Upper lobe of right lung (tissue), 1 donor: ENCODE results near the gene CPNE8. TPM values are rescaled to one million over a fixed set of nuclear protein-coding genes. Genes with fewer than 3 reads are reported as not detected.

Experiments used
- ATAC-seq: fragments of 200-7000 bp; cut with Tn5 transposase; one replicate; pipeline ENCODE4 v1.9.1; 2020; ENCODE audit warnings: mild to moderate bottlenecking, moderate library complexity
- DNase-seq: peaks from one replicate; pipeline ENCODE4 v3.0.0-alpha.2; 2020
- H3K27ac ChIP-seq: fragments of 200-600 bp; one replicate; pipeline ENCODE4 v1.8.0; 2022
- H3K27me3 ChIP-seq: fragments of 200-600 bp; one replicate; pipeline ENCODE4 v1.8.0; 2022; ENCODE audit warnings: mild to moderate bottlenecking
- H3K36me3 ChIP-seq: fragments of 200-600 bp; one replicate; pipeline ENCODE4 v1.8.0; 2022
- H3K4me1 ChIP-seq: fragments of 200-600 bp; one replicate; pipeline ENCODE4 v1.8.0; 2022
- H3K4me3 ChIP-seq: fragments of 200-600 bp; one replicate; pipeline ENCODE4 v1.8.0; 2022; ENCODE audit warnings: mild to moderate bottlenecking
- H3K9me3 ChIP-seq: fragments of 200-600 bp; one replicate; pipeline ENCODE4 v1.8.0; 2022
- CTCF ChIP-seq: fragments of 200-600 bp; IDR thresholded peaks from one replicate; pipeline ENCODE4 v1.8.0; 2022; ENCODE audit warnings: antibody characterized with exemption
- intact Hi-C: fragments of 100-400 bp; cut with DNase I; formaldehyde crosslinking; loops from one replicate; pipeline ENCODE4 v1.11.0; 2022
- total RNA-seq: library from RNA; stranded (reverse); fragmentation: NEBNext Ultra II Directional; extraction: Animal tissue kit (Norgen Biotek cat#: 25700); gene quantifications from one replicate; pipeline ENCODE4 v1.2.1, GENCODE V29; 2021
- donor health status: DM: no; HTN: yes; CAD: no; lungs with severe emphysema.

Gene CPNE8
- total RNA-seq, 1 donor from 2014 or later = 32.1 TPM

- intact Hi-C loops = no loop called here
Observed at GRCh38 chr12:38785381-38785780, 120.0 kb downstream of the CPNE8 start.

GRCh38 chr12:38783304-38783703 is 122.1 kb downstream of the CPNE8 start:
- no peak for DNase-seq
- no peak for ATAC-seq

More at GRCh38 chr12:38785381-38785780, 120.0 kb downstream of the CPNE8 start:
- TF ChIP-seq CTCF = no peak
- Histone ChIP-seq H3K4me1 (no peaks in the 10 kb centered on the region), H3K9me3 (peaks cover 11% of the 10 kb centered on the region), H3K36me3 (no peaks in the 10 kb centered on the region), H3K27me3 (no peaks in the 10 kb centered on the region), H3K27ac (no peak overlapping the region), H3K4me3 (no peak overlapping the region)
- DNase-seq (no peak), ATAC-seq (no peak)

GRCh38 chr12:38782359-38782758 is 123.0 kb downstream of the CPNE8 start:
- ATAC-seq = no peak
- H3K27me3 ChIP-seq = no peaks in the 10 kb centered on the region
- H3K27ac ChIP-seq = no peak overlapping the region
- H3K4me1 ChIP-seq = no peaks in the 10 kb centered on the region
- no peak for DNase-seq
- H3K4me3 ChIP-seq = no peak overlapping the region
- no peak for TF ChIP-seq CTCF
- H3K36me3 ChIP-seq = no peaks in the 10 kb centered on the region
- intact Hi-C loops = no loop called here
- no peaks in the 10 kb centered on the region for H3K9me3 ChIP-seq

More at GRCh38 chr12:38783304-38783703, 122.1 kb downstream of the CPNE8 start:
- no peak for TF ChIP-seq CTCF
- no peak overlapping the region for H3K27ac ChIP-seq
- no peaks in the 10 kb centered on the region for H3K36me3 ChIP-seq
- H3K27me3 ChIP-seq = no peaks in the 10 kb centered on the region
- intact Hi-C loops = no loop called here
- no peak overlapping the region for H3K4me3 ChIP-seq
- peaks cover 3% of the 10 kb centered on the region for H3K9me3 ChIP-seq
- H3K4me1 ChIP-seq = no peaks in the 10 kb centered on the region

- no peak for DNase-seq
- TF ChIP-seq CTCF = no peak
- H3K27ac ChIP-seq = no peak overlapping the region
Observed at GRCh38 chr12:38776647-38777046, 128.7 kb downstream of the CPNE8 start.

GRCh38 chr12:38775457-38775856 is 129.9 kb downstream of the CPNE8 start:
- H3K9me3 ChIP-seq = no peaks in the 10 kb centered on the region
- H3K27ac ChIP-seq = no peak overlapping the region
- no peaks in the 10 kb centered on the region for H3K4me1 ChIP-seq
- intact Hi-C loops = no loop called here
- TF ChIP-seq CTCF = no peak
- ATAC-seq (no peak), DNase-seq (no peak)
- no peaks in the 10 kb centered on the region for H3K27me3 ChIP-seq
- no peaks in the 10 kb centered on the region for H3K36me3 ChIP-seq
- H3K4me3 ChIP-seq = no peak overlapping the region

More at GRCh38 chr12:38776647-38777046, 128.7 kb downstream of the CPNE8 start:
- no peaks in the 10 kb centered on the region for H3K4me1 ChIP-seq
- H3K27me3 ChIP-seq = no peaks in the 10 kb centered on the region
- no peaks in the 10 kb centered on the region for H3K9me3 ChIP-seq
- ATAC-seq = no peak
- H3K4me3 ChIP-seq = no peak overlapping the region
- intact Hi-C loops = no loop called here
- no peaks in the 10 kb centered on the region for H3K36me3 ChIP-seq

- Histone ChIP-seq H3K4me3 (no peak overlapping the region), H3K9me3 (no peaks in the 10 kb centered on the region), H3K36me3 (no peaks in the 10 kb centered on the region), H3K4me1 (no peaks in the 10 kb centered on the region), H3K27me3 (no peaks in the 10 kb centered on the region), H3K27ac (no peak overlapping the region)
- DNase-seq (no peak), ATAC-seq (no peak)
- no peak for TF ChIP-seq CTCF
- intact Hi-C loops = no loop called here
Observed at GRCh38 chr12:38772437-38772836, 133.0 kb downstream of the CPNE8 start.
